Measurements from ENCODE around the gene AGO3. TPM values are rescaled to one million over a fixed set of nuclear protein-coding genes. Genes with fewer than 3 reads are reported as not detected.

AGO3 gene
- total RNA-seq, 1 experiment from 2014 or later, result 39.4 TPM

GRCh38 chr1:36014722-36015220 is 83.9 kb downstream of the AGO3 start:
- intact Hi-C loops (cut with micrococcal nuclease; ENCODE audit: unreplicated experiment), result no loop called here
- in situ Hi-C loops (cut with HindIII; ENCODE audit: low pct_unique_long_range_greater_than_20kb, low sequenced_read_pairs), result no loop called here
- BruUV-seq (replicated peaks), result no TSS peak
- no peaks in the 10 kb centered on the region for H3K27me3 ChIP-seq (ENCODE audit: control insufficient read depth, insufficient read depth, low read length)
- H3K27ac ChIP-seq (ENCODE audit: low read length), result no peak overlapping the region
- POLR2A ChIA-PET, result no interaction called here
- ATAC-seq, result no peak
- CTCF ChIA-PET, result no interaction called here
- TF ChIP-seq POLR2AphosphoS5 (IDR thresholded peaks at IDR 0.05; ENCODE audit: low read depth, low read length), result no peak
- no peak for TF ChIP-seq CTCF (IDR thresholded peaks at IDR 0.05)
- TF ChIP-seq TCF7L2 (IDR thresholded peaks at IDR 0.05; ENCODE audit: low read depth, low read length), result no peak
- TF ChIP-seq REST (IDR thresholded peaks at IDR 0.05; ENCODE audit: insufficient read depth in 1 of 2, low read depth in 2 of 2, low read length in 1 of 2), result no peak
- no peaks in the 10 kb centered on the region for H3K9me3 ChIP-seq (ENCODE audit: control insufficient read depth, insufficient read depth, low read depth, low read length)
- DNase-seq (ENCODE audit: low read depth, low spot score), result no peak
- H3K4me1 ChIP-seq (ENCODE audit: control insufficient read depth, insufficient read depth, low read length), result no peaks in the 10 kb centered on the region
- H3K36me3 ChIP-seq (ENCODE audit: control insufficient read depth, insufficient read depth, low read length), result peaks cover 3% of the 10 kb centered on the region
- no peak overlapping the region for H3K4me3 ChIP-seq (ENCODE audit: low read depth in 2 of 2, low read length in 2 of 2)

GRCh38 chr1:36016686-36017085 is 85.8 kb downstream of the AGO3 start:
- no TSS peak for BruUV-seq (replicated peaks)
- Histone ChIP-seq H3K27me3 (ENCODE audit: control insufficient read depth, insufficient read depth, low read length) (no peaks in the 10 kb centered on the region), H3K36me3 (ENCODE audit: control insufficient read depth, insufficient read depth, low read length) (peaks cover 3% of the 10 kb centered on the region), H3K4me1 (ENCODE audit: control insufficient read depth, insufficient read depth, low read length) (no peaks in the 10 kb centered on the region), H3K27ac (ENCODE audit: low read length) (no peak overlapping the region), H3K9me3 (ENCODE audit: control insufficient read depth, insufficient read depth, low read depth, low read length) (no peaks in the 10 kb centered on the region), H3K4me3 (ENCODE audit: low read depth in 2 of 2, low read length in 2 of 2) (no peak overlapping the region)
- ATAC-seq, result no peak
- DNase-seq (ENCODE audit: low read depth, low spot score), result no peak
- CTCF ChIA-PET, result no interaction called here
- intact Hi-C loops (cut with micrococcal nuclease; ENCODE audit: unreplicated experiment) (no loop called here), in situ Hi-C loops (cut with HindIII; ENCODE audit: low pct_unique_long_range_greater_than_20kb, low sequenced_read_pairs) (no loop called here)
- TF ChIP-seq REST (IDR thresholded peaks at IDR 0.05; ENCODE audit: insufficient read depth in 1 of 2, low read depth in 2 of 2, low read length in 1 of 2), result no peak
- TF ChIP-seq CTCF (IDR thresholded peaks at IDR 0.05), result no peak
- no peak for TF ChIP-seq POLR2AphosphoS5 (IDR thresholded peaks at IDR 0.05; ENCODE audit: low read depth, low read length)
- no peak for TF ChIP-seq TCF7L2 (IDR thresholded peaks at IDR 0.05; ENCODE audit: low read depth, low read length)
- TF ChIP-seq SIN3A (IDR thresholded peaks at IDR 0.05; ENCODE audit: borderline replicate concordance, insufficient read depth, low read depth, low read length), result no peak
- POLR2A ChIA-PET, result no interaction called here

All from Panc1 (cell line).